HFFc6 (cell line): ENCODE data around the gene S1PR4. TPM values are rescaled to one million over a fixed set of nuclear protein-coding genes. Genes with fewer than 3 reads are reported as not detected.

Source experiments
- DNase-seq: peaks from one replicate; pipeline ENCODE4 v3.0.0-alpha.2; 2018
- H3K27ac Mint-ChIP-seq: 2 replicates; pipeline ENCODE4 v1.8.0; 2020; ENCODE audit warnings: mild to moderate bottlenecking, mixed read lengths
- H3K27me3 Mint-ChIP-seq: 2 replicates; pipeline ENCODE4 v1.8.0; 2021; ENCODE audit warnings: mild to moderate bottlenecking, moderate library complexity, mixed read lengths; ENCODE audit not compliant: insufficient read depth
- H3K36me3 Mint-ChIP-seq: 2 replicates; pipeline ENCODE4 v1.8.0; 2021; ENCODE audit warnings: low read depth, mixed read lengths
- H3K4me1 Mint-ChIP-seq: 2 replicates; pipeline ENCODE4 v1.8.0; 2020; ENCODE audit warnings: low read depth, mixed read lengths
- H3K4me3 Mint-ChIP-seq: 2 replicates; pipeline ENCODE4 v1.8.0; 2020; ENCODE audit warnings: mild to moderate bottlenecking, moderate library complexity, mixed read lengths
- H3K9me3 Mint-ChIP-seq: 2 replicates; pipeline ENCODE4 v1.8.0; 2020; ENCODE audit warnings: mild to moderate bottlenecking, mixed read lengths
- CTCF ChIP-seq: fragments of 200-600 bp; sonication (generic); IDR thresholded peaks from 2 replicates; pipeline ENCODE4 v1.5.0; 2021; ENCODE audit warnings: antibody characterized with exemption, mild to moderate bottlenecking
- total RNA-seq, 6 experiments: library from RNA; stranded (reverse); fragmentation: NEBNext Ultra II Directional; extraction: Animal tissue kit (Norgen Biotek cat#: 25700); gene quantifications; 2 replicates in 1 of 6; 3 replicates in 5 of 6; pipeline ENCODE4 v1.2.3, GENCODE V29; 2021

Gene S1PR4
- total RNA-seq, 6 experiments from 2014 or later: not detected

DNA sequence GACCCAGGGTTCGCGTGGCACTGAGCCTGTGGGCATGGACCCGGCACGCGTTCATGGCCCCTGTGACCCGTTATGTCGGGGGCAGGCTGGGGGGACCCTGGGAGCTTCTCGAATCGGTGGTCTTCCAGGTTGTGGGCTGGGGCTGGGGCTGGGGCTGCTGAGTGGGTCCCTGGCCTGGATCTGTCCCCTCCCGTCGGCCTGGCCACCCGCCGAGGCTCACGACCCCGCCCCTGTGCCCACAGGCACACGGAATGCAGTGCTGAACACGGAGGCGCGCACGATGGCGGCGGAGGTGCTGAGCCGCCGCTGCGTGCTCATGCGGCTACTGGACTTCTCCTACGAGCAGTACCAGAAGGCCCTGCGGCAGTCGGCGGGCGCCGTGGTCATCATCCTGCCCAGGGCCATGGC is 13.7 kb downstream of the S1PR4 start:
- Mint-ChIP-seq H3K27me3 (no peaks in the 10 kb centered on the region), H3K4me1 (peaks cover 5% of the 10 kb centered on the region), H3K4me3 (no peak overlapping the region), H3K27ac (no peak overlapping the region), H3K36me3 (0 out of 2 replicates have a peak, but pooled peaks cover 6% of the 10 kb centered on the region), H3K9me3 (no peaks in the 10 kb centered on the region)
- DNase-seq: no peak
- TF ChIP-seq CTCF: no peak

GRCh38 chr19:3192684-3193083 is 14.1 kb downstream of the S1PR4 start:
- 0 out of 2 replicates have a peak, but pooled peaks cover 6% of the 10 kb centered on the region for H3K36me3 Mint-ChIP-seq
- H3K27me3 Mint-ChIP-seq: no peaks in the 10 kb centered on the region
- peaks cover under 1% of the 10 kb centered on the region for H3K4me1 Mint-ChIP-seq
- H3K9me3 Mint-ChIP-seq: no peaks in the 10 kb centered on the region
- DNase-seq: no peak
- no peak for TF ChIP-seq CTCF
- H3K27ac Mint-ChIP-seq: no peak overlapping the region
- H3K4me3 Mint-ChIP-seq: no peak overlapping the region

DNA sequence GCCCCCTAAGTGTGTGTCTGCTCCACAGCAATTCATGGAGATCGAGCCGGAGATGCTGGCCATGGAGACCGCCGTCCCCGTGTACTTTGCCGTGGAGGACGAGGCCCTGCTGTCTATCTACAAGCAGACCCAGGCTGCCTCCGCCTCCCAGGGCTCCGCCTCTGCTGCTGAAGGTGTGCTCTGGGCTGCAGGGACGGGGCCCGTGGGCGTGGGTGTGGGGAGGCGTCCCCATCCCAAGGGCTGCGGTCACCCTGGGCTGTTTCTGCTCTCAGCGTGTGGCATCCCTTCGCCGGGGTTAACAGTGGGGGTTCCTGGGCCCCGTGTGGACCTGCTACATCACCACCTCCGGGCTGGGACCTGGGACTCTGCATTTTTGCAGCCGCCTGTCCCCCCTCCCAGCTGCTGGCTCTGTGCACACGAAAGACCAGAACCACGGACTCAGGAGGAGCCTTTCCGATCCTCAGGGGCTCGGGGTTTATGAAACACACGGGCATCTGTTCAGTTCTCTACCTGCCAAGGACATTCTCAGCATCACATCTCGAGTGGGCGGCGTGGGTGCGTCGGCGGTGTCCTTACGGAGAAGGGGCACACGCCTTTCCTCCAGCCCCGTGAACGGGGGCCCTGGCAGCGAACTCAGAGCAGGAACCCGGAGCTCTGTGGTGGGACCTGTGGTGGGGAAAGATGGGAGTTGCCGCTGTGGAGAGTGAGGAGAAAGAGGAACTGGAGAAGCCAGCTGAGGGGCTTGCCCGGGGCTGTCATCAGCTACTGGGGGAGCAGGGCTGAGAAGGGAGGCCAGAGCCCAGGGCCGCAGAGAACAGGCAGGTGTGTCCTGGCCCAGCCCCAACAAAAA is 14.9 kb downstream of the S1PR4 start:
- Mint-ChIP-seq H3K9me3 (no peaks in the 10 kb centered on the region), H3K36me3 (0 out of 2 replicates have a peak, but pooled peaks cover 6% of the 10 kb centered on the region), H3K27ac (no peak overlapping the region), H3K4me1 (no peaks in the 10 kb centered on the region; the same call in 1 of the 2 replicates), H3K4me3 (no peak overlapping the region), H3K27me3 (no peaks in the 10 kb centered on the region)
- no peak for DNase-seq
- TF ChIP-seq CTCF: no peak

- Mint-ChIP-seq H3K9me3 (no peaks in the 10 kb centered on the region), H3K4me1 (no peaks in the 10 kb centered on the region), H3K27ac (no peak overlapping the region), H3K4me3 (no peak overlapping the region), H3K36me3 (0 out of 2 replicates have a peak, but pooled peaks cover 6% of the 10 kb centered on the region), H3K27me3 (no peaks in the 10 kb centered on the region)
- no peak for DNase-seq
- TF ChIP-seq CTCF: no peak
Measured at GRCh38 chr19:3194106-3195087, 15.8 kb downstream of the S1PR4 start.

- Mint-ChIP-seq H3K9me3 (no peaks in the 10 kb centered on the region), H3K27ac (no peak overlapping the region), H3K36me3 (0 out of 2 replicates have a peak, but pooled peaks cover 6% of the 10 kb centered on the region), H3K4me3 (no peak overlapping the region), H3K4me1 (no peaks in the 10 kb centered on the region), H3K27me3 (no peaks in the 10 kb centered on the region; the same call in 1 of the 2 replicates)
- no peak for TF ChIP-seq CTCF
- no peak for DNase-seq
Measured at GRCh38 chr19:3196064-3196932, 17.7 kb downstream of the S1PR4 start.
